Stimulated activated CD4-positive, alpha-beta T cell treated with anti-CD3 and anti-CD28 coated beads, Interleukin-2, amount 100 ng/mL, for 4 hours (primary cell): ENCODE results near the gene LRP1B.
"Not testable (repeated sequence)": the region's sequence is repeated elsewhere in the genome, so short reads cannot be mapped to it uniquely, and the experiment has no call there.

Experiments
- DNase-seq: peaks from one replicate; pipeline ENCODE4 v3.0.0-alpha.2; 2020; ENCODE audit warnings: low read depth

The LRP1B gene

DNA sequence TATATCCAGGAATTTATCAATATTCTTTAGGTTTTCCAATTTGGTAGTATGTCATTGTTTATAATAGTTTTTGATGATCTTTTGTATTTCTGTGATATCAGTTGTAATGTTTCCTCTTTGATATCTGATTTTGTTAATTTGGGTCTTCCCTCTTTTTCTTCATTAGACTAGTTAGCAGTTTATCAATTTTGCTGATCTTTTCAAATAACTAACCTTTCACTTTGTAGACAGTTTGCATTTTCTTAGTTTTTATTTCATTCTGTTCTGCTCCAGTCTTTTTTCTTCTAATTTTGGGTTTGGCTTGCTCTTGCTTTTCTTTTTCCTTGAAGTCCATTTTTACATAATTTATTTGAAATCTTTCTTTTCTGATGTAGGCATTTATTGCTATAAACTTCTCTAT lies 824.4 kb downstream of the LRP1B start:
- DNase-seq, result no peak

DNA sequence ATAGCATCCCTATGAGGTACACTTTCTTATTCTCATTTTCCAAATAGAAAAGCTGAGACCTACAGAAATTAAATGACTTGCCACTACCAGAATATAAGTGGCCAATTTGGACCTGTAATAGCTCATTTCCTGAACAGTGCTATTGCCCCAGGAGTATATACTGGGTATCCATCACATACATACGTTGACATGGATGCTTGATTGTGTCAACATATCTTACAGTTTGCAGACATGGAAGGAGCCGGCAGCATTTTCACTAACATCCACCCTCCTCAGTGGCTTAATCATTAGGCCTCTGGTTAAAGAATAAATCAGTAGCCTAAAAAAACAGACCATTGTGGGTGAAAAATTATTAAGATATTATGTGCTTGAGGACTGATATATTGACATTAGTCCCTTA lies 829.3 kb downstream of the LRP1B start:
- DNase-seq, result no peak

DNA sequence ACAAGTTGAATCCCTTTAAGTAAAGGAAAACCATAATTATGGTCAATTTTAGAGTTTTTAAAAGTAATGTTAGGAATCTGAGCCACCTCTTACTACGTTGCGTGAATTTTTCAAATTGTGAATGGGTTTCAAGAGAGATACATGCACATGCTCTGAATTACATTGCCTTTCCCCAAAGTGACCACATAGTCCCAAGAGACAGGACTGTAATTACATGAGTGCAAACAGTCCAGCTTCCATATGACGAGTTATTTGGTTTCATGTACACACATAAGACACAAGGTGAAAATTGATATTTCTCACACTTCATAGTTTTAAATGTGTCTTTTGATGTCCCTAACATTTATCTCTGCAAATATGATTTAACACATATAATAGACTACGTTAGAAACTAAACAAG lies 850.8 kb downstream of the LRP1B start:
- no peak for DNase-seq

DNA sequence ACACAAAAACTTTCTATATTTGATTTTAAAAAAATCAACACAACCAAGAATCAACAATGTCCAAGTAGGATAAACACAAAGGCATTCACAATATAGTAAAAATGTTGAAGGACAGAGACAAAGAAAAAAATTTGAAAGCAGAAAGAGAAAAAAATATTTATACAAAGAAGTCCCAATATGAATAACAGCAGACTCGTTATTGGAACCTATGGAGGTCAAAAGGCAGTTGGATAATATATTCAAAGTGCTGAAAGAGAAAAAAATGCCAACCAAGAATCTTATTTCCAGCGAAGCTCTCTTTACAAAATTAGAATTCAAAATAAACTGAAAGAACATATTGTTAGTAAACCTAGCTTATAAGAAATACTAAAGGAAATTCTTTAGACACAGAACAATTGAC lies 859.5 kb downstream of the LRP1B start:
- DNase-seq, result no peak

DNA sequence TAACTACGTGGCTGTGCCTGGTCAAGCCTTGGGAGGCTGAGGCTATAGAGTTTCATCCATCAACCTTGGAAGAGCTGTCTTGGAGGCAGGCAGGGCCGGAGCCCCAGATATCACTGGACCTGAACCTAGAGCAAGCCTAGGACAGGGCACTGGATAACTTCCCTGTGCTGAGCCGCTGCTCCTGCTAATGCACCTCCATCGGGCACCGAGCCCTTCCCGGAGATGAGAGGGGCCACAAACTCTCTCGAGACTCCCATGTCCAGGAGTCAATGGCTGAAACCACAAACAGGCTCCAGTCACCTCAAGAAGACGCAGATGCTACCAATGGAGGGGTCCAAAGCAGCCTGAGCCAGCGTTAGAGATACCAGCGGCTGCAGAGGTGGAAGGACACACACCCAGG lies 866.0 kb downstream of the LRP1B start:
- no peak for DNase-seq

DNA sequence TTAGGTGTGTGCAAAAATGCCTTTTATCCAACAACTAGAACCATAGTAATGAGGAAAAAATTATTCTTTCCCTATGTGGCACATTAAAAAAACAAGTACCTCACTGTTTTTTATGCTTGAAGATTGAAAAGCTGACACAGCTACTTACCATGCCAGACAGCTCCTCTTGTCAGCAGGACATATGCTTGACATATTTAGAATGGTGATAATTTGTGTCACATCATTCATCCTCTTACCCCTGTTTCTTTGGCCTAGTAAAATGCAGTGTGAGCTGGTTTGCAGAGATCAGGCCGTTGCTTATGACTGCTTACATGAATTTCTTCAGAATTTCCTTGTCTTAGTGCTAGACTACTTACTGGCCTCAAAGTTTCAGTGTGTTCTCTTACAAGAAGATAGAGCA lies 869.9 kb downstream of the LRP1B start:
- no peak for DNase-seq

DNA sequence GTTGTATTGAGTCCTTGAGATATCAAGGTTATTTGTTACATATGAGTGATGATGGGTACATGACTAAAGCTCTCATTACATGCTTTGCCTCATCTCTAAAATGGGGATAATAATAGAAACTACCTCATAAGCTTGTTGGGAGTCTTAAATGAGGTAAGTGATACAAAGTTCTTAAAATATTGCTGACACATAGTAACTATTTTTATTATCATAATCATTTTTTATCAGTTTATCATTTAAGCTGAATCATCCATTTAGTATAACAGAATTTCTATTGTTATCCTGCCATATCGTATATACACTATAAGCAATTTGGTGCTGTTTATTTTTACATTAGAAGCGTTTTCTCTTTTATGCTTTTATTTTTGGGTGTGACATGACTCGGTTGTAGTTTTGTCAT lies 871.1 kb downstream of the LRP1B start:
- no peak for DNase-seq

DNA sequence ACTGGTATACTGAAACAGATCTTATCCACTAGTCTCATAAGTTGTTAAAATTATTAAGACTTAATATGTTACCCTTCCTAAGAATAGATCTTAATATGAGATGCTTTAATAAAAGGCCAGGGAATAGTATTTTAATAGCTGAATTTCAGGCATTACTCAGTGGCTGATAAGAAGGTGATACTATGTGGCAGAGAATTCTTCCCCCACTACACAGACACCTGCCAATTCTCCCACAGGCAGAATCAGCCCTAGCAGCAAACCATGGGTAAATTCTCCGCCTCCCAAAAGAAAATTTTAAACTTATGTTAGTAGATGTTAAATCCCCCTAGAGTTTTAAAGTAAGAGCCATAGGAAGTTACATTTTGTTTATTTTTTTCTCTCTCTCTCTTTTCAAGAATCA lies 888.8 kb downstream of the LRP1B start:
- no peak for DNase-seq

DNA sequence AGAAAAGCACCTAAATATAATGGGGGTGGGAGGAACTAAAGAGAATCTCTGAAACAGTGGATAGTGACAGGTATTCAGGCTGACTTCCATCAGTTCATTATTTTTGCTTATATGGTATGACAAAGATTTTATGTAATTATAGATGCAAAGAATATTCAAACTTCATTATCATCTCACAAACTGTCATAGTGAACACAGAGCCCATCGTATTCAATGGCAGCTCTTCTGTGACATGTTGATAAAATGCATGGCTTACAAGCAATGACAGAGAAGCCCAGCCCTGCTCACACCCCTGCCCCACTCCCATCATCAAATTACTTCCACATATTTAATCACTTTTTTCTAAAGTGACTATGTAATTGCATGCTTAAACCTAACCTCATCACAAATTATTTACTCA lies 904.3 kb downstream of the LRP1B start:
- no peak for DNase-seq

DNA sequence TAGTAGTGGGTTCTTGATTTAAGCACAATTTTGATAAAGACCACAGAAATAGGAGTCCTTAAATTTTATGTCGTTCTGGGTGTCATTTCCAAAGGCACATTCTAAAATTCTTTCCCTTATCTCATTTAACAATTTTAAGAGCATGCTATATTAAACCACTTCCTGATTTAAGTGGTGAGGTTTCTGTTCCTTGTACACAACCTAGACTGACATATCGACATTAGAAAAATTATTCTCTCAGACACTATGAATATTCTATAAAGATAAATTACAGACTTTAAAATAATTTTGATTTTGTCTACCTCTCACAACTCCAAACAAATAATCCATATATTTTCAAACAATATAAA lies 923.8 kb downstream of the LRP1B start:
- DNase-seq, result no peak

DNA sequence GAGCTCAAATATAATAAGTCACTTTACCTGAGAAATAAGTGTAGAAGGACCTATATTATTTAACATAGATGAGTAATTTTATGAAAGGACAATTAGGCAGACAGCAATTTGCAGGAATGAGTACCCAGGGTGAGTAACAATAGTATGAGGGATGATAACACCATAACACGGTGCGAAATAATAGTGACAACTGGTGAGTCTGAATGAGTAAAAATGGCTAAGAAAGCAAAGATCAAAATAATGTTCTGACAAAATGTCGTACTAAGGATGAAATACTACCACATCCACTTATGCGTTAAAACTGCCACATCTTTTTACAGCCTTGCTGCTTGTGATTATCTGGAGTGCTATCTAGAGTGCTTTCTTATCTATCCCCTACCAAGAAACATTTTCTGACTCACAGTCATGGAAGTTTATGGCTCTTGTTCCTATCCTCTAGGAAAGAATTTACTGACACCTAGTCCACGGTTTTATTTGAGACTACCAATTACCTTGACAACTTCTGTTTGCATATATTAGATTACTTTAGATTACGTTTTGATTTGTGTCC lies 929.7 kb downstream of the LRP1B start:
- no peak for DNase-seq

DNA sequence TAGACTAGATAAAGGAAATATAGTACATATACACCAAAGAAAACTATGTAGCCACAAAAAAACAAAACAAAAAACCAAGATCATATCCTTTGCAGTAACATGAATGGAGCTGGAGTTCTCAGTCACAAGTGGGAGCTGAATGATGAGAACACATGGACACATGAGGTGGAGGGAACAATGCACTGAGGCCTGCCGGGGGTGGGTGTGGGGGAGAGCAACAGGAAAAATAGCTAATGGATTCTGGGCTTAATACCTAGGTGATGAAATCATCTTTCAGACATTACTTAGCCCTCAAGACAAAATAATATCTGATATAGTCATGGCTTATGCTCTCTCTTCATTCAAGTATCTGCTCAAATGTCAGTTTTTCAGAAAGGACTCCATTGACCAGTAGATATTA lies 930.6 kb downstream of the LRP1B start:
- DNase-seq, result no peak

DNA sequence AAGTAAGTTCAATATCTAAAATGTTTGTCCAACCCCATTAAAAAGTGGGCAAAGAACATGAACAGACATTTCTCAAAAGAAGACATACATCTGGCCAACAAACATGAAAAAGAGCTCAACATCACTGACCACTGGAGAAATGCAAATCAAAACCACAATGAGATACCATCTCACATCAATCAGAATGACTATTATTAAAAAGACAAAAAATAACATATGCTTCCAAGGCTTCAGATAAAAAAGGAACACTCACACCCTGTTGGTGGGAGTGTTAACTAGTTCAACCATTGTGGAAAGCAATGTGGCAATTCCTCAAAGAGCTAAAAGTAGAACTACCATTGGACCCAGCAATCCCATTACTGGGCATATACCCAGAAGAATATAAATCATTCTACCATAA lies 931.1 kb downstream of the LRP1B start:
- DNase-seq, result no peak

DNA sequence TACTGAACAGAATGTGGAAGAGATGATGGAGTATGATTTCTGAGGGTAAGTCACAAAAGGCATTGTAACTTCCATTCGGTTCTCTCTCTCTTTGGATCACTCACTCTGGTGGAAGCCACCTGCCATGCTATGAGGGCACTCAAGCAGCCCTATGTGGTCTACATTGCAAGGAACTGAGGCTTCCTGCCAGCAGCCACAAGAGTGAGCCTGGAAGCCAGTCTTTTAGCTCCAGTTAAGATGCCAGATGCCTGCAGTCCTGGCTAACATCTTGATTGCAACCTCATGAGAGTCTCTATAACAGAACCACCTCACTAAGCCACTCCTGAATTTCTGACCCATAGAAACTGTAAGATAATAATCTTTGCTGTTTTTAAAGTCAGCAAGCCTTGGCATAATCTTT lies 935.7 kb downstream of the LRP1B start:
- no peak for DNase-seq

DNA sequence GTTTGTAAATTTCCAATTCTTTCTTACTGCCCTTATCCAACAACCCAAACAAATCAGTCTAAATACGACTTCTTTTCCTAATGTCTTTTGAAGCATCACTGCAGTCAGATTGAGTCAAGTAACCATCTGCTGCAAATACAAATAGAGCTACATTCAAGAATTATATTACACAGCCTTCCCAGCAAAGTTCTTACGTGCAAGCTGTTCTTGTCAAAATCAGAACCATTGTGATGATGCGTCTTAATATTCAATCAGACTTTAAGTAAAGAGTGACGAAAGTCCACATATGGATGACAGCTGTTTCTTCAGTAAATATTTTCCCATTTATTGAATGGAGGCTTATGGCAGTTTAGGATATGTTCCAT lies 943.8 kb downstream of the LRP1B start:
- no peak for DNase-seq

DNA sequence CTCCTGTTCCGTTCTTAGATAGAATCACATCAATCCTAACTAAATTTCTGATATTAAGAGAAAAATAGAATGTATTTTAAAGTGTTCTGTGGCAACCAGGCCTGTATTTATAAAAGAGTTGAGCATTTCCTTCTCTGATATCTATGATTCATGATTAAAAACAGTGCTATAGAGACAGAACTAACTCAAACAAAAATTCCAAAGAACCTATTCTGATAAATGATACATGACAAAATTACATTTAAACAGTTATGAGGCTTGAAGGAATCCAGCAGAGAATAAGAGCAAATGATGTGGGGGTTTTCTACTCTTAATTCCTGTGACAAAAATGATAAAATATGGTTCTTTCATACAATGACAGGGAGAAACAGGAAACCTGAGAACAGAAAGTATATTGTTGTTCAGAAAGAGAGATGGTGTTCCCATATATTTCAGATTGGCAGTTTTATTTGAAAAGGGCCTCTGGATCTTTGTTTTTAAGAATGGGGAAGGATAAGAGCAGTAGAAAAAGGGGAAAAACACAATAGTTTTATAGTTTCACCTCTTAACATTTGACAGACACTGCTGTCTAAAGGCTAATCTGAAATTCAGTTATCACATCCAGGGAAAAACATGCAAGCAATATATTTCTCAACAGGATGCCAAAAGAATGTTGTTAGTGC lies 944.3 kb downstream of the LRP1B start:
- no peak for DNase-seq

DNA sequence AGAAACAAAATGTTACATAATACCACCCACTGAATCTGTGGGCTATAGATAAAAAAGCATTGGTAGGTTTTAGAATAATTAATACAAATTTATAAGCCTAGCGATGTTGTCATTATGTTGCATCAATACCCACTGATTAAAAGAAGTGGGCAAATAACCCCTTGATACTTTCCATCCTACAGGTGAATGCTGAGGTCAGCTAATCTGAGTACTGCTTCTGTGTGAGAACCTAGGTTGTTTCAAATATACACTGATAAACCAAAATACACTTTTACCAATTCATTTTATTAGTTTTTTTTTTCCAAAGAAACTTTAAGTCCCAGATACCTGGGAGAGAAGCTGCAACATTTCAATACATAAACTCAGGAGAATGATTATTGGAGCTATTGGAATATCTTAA lies 948.6 kb downstream of the LRP1B start:
- no peak for DNase-seq

DNA sequence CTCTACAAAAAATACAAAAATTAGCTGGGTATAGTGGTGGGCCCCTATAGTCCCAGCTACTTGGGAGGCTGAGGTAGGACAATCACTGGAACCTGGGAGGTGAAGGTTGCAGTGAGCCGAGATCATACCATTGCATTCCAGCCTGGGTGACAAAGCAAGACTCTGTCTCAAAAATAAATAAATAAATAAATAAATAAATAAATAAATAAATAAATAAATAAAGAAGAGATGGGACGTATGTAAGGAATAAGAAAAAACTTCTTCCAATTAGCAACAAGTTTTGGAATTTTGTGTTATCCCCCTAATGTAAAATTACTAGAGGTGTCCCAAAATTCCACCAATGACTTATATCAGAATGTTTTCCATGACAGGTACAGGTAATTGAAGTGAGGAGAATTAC lies 961.7 kb downstream of the LRP1B start:
- not testable (repeated sequence) for DNase-seq

DNA sequence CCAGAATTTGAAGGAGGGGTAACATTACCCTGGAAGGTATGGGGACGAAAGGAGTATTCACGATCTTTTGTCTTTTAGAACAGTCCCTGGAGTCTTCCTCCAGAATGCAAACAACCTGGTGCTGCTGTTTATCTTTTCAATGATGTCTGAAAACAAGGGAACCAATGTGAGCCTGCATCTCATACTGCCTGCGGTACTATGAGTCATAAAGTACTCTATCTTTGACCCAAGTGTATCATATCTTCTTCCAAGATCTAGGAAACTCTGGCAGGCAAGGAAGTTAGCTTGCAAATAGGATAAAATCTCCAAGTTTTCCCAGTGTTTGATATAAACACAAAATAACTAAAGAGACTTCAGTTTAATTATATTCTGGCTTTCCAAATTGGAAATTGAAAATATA lies 968.5 kb downstream of the LRP1B start:
- DNase-seq, result no peak

DNA sequence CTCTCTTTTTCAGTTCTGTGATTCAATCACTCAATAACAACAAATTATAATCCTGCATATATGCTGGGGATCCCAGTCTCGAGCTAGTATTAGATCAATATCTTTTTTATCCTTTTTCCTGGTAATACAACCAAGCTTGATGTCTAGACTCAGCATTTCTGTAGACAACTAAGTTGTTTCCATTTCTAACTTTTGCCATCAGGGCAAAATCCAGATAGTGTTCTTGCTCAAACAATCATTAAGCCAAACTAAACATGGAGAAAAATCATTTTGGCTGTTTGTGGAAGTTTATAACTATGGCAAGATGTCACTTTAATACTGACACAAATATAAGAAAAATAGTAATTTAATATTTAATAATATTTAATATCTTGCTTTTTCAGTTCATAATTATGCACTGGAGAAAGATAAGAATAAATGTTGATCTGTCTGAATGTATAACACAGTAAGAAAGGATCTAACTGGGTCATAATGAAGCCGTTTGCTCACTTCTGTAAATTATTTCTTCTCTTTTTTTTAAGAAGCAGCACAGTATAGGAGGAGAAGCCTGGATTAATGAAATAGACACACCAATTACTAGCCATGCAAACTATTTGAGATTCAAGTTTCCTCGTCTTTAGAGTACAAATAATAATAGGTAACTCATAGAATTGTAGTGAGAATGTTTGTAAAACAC lies 979.1 kb downstream of the LRP1B start:
- DNase-seq, result no peak

DNA sequence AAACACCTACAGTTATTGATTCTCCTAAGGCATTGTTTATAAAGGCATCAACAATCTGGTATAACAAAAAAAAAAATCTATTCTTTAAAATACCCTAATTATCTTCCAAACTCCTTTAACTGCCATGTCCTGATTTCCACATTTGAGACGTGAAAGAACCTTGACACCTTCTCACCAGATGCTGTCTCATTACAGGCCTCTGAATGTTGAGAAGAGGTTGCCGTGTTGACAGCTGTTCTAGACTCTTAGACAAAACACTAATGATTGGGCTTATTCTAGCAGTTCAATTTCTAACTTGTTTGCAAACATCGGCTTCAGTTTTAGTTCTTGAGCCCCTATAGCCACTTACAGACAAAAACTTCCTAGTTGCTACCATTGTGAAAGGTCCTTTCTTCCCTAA lies 988.8 kb downstream of the LRP1B start:
- no peak for DNase-seq

DNA sequence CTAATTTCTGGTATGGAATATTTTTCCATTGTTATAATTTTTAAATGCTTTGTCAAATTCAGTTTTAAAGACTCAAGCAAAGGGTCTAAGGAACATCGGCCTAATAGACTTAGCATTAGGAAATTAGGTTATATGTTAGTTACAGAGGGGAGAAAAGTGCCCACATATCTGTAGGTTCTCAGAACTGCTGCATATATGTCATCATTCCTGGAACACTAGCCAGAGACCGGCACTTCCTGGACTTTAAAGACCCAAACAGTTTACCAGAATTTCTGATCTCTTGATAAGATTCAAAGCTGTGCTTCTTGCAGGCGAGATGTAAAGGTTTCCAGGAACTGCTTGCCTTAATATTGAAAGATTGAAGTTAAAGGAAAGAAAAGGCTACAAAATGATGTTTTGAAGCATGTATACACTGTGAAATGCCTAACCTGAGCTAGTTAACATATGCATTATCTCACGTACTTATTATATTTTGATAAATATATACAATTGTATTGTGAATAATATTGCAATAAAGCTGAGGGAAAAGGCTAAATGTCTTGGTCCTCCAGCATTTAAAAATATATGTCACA lies 993.6 kb downstream of the LRP1B start:
- DNase-seq, result no peak

DNA sequence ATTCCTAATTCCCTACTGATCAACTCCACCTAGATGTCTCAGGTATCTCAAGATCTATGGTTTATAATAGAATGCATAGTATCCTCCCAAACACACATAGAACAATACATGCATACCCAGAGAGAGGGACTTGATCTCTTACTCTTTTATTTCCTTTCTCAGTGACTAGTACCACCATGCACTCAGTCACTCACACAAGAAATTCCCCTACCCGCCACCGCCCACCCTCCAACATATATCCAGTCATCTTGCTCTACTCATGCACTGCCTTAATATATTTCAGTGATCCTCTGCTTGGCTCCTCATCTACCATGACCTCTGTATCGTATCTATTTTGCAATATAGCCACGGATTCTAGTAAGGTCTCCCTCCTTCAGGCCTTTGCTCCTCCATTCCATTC lies 996.9 kb downstream of the LRP1B start:
- DNase-seq, result no peak

DNA sequence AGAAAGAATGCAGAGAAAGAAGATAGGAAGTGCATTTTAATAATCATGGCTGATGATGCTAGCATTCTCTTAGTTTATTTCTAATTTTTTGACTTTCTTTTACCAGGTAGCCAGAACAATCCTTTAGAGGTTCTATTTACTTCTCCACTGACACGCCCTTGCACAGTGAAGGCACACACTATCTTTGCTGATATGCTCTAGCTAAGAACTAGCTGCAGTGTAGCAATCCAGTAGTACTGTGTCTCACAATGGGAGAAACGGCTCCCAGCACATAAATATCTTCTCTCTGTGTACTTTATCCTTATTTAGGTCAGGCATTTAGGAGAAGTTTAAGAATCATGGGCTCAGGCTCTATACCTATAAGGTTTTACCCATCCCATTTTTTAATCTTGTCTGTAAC lies 1005.4 kb downstream of the LRP1B start:
- DNase-seq, result no peak
